Midbrain (tissue), 1 donor: ENCODE data around the gene PPP1R14B.

Experiments
- DNase-seq: peaks from one replicate; lab custom pipeline; 2025; lab: John Stamatoyannopoulos, UW

The PPP1R14B gene

GRCh38 chr11:64281957-64282770 is 35.4 kb upstream of the PPP1R14B start:
- DNase-seq, result no peak

GRCh38 chr11:64278576-64279190 is 31.9 kb upstream of the PPP1R14B start:
- no peak for DNase-seq

GRCh38 chr11:64276653-64277431 is 30.1 kb upstream of the PPP1R14B start:
- no peak for DNase-seq

- DNase-seq, result no peak
These were observed 29.1 kb upstream of the PPP1R14B start for GRCh38 chr11:64275841-64276240.

- no peak for DNase-seq
These were observed 28.5 kb upstream of the PPP1R14B start for GRCh38 chr11:64275031-64275800.

- peak; percentile 100 for DNase-seq
These were observed 22.9 kb upstream of the PPP1R14B start for GRCh38 chr11:64269540-64270220.

GRCh38 chr11:64268893-64269539 is 22.3 kb upstream of the PPP1R14B start:
- DNase-seq, result peak; percentile 68

- DNase-seq, result peak; percentile 14
These were observed 21.5 kb upstream of the PPP1R14B start for GRCh38 chr11:64268025-64268892.

GRCh38 chr11:64267207-64267945 is 20.6 kb upstream of the PPP1R14B start:
- no peak for DNase-seq

- no peak for DNase-seq
These were observed 19.6 kb upstream of the PPP1R14B start for GRCh38 chr11:64266339-64266738.

GRCh38 chr11:64265176-64266160 is 18.7 kb upstream of the PPP1R14B start:
- DNase-seq, result no peak

- DNase-seq, result no peak
These were observed 17.7 kb upstream of the PPP1R14B start for GRCh38 chr11:64264371-64264852.

GRCh38 chr11:64263947-64264317 is 17.2 kb upstream of the PPP1R14B start:
- DNase-seq, result no peak

GRCh38 chr11:64263021-64263946 is 16.5 kb upstream of the PPP1R14B start:
- DNase-seq, result no peak

GRCh38 chr11:64262271-64263002 is 15.7 kb upstream of the PPP1R14B start:
- no peak for DNase-seq

GRCh38 chr11:64261556-64262080 is 14.9 kb upstream of the PPP1R14B start:
- no peak for DNase-seq
